ENCODE measurements around the gene CHRM2.

CHRM2 gene

DNA sequence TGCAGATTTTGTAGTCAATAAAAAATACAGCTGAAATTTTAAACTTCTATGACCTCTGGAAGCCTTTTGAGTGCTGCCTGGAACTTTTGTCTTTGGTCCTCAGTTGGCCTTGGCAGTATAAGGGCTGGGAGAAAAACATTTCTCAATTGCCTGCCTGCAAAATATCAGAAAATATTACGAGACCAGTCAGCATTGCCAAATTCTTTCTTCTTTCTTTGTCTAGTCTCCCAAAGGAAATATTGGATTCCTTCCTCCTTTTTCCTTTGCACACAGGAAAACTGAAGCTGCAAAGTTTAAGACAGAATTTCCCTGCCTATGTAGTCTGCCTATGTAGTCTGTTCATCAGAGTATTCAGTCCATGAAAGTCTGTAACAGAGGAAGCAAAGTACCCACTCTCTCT is 95.9 kb downstream of the CHRM2 start:
- no peak for DNase-seq

DNA sequence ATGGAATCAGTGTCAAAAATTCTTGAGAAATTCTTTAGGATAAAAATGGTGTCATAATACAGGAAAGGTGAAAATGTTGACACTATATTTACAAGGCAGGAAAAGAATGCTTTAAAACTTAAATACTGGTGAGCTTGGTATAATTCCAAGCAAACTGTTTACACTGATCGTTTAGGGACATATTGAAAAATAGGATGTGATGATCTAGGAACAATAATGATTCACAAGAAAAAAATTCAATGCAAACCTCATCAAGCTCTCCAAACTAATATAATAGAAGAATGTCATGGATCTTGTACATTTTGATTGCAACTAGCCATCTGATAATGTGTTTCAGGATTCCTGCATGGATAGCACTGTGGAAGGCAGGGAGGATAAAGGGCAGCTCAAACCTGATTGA is 98.4 kb downstream of the CHRM2 start:
- DNase-seq, result no peak

- DNase-seq, result no peak
Observed at GRCh38 chr7:136969761-136970160, 101.3 kb downstream of the CHRM2 start.

GRCh38 chr7:136971776-136972175 is 103.3 kb downstream of the CHRM2 start:
- DNase-seq, result no peak

DNA sequence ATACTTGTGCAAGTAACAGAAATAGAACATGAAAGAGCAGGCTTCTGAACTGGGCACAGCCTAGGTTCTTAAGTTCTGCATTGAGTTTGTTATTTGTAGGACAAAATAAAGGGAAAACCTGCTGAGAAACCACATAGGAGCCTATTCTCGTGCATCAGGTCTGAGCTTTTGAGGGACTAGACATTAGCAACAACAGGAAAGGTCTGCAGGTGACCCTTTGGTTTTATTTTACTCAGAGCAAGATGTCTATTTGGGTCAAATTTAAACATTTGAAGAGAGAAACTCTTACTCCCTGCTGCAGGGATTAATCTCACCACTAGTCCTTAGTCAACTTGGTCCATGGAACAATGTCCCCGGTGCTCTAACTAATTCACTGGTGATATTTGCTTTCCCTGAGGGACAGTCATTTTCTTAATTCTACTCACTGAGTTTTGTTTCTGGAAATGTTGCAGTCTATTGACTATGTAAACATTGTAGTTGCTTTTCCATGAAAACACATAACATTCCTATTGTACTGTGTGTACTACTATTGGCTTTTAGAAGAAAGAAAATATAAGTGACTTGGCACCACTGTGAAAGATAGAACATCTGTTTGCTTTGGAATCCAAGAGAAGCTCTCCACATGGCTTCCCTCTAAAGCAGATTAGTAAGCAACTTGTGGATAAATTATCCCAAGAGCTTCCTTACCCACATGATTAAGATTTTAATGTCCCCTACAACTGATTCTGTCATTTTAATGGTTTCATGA is 108.2 kb downstream of the CHRM2 start:
- DNase-seq, result no peak

DNA sequence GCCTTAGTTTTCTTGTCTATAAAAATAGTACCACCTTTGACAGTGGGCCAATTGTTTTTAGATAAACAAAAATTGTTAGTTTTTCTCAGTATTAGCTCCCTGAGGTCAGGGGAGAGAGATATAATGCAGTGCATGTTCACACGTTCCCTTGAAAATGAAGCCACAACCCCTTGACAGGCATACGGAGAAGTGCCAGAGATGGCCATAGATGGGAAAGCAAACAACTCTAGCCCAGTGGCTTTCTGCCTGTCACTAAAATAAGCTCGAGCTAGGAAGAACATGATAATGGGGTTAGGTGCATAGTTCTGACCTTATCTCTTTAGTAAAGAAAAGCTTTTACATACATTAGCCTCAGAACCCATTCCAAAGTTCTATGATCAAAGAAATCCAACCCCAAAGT is 124.9 kb downstream of the CHRM2 start:
- DNase-seq, result no peak

GRCh38 chr7:136997735-136998134 is 129.3 kb downstream of the CHRM2 start:
- DNase-seq, result no peak

DNA sequence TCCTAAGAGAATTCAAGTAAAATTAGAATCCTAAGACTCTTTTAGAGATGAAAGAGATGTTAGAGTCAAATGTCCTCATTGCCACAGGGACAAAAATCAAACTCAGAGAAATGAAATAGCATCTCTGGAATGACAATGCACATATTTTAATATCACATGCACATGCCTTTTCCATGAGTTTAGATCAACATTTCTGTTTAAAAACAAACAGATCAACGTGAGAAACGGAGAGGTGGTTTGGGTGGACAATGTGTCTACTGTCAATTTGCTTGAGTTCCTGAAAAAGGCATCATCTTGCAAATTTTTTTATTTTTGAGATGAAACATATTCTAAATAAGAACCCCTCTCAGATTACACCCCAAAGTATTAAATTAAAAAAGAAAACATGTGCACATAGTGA is 130.0 kb downstream of the CHRM2 start:
- no peak for DNase-seq

- no peak for DNase-seq
Observed at GRCh38 chr7:137000621-137001020, 132.2 kb downstream of the CHRM2 start.

DNA sequence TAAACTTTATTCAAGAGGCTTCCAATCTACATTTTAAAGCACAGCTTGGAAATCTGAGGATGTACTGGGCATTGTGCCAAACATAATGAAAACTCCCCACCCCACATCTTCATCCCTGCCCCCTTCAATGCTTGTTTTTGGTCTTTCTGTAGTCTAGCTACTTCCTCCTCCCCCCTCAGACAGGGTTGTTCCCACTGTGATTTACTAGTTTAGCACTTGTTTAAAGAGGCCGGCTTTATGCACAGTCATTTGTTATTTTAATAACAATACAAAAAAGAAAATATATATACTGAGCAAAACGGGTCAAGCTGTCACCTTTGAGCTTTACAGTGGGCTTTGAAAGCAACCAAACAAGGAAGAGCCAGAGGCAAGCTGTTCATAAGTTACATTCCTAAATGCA is 132.6 kb downstream of the CHRM2 start:
- DNase-seq, result peak; percentile 18

GRCh38 chr7:137001478-137001877 is 133.0 kb downstream of the CHRM2 start:
- no peak for DNase-seq

GRCh38 chr7:137003086-137003485 is 134.6 kb downstream of the CHRM2 start:
- DNase-seq, result no peak

DNA sequence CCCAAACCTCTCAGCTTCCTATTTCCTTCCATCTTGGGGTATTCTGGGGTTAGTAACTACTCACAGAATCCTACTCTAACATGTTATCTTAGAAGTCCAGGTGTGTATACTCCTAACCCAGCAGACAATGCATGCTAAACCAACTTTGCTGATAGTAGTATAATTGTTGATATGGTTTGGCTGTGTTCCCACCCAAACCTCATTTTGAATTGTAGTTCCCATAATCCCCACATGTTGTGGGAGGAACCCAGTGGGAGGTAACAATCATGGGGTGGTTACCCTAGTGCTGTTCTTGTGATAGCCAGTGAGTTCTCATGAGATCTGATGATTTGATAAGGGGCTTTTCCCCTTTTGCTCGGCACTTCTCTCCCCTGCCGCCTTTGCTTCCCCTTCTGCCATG is 135.1 kb downstream of the CHRM2 start:
- DNase-seq, result no peak

DNA sequence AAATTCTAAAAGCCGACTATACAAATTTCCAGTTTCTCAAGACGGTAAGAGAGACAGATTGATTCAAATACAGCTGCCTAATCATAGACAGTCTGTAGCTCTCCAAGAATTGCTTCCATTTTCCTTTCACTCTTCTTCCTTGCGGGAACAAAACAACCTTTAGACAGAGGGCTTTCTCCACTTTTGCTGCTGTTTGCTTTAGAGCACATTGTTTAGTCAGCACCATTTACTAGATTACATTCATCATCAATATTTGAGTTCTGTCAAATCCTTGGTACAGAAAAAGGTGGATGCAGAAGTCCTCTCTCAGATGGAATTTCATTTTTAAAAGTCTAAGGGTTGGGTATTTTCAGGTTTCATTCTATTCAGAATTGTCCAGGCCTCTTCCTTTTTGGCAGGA is 137.4 kb downstream of the CHRM2 start:
- DNase-seq, result no peak

GRCh38 chr7:137006293-137006692 is 137.8 kb downstream of the CHRM2 start:
- no peak for DNase-seq

GRCh38 chr7:137007001-137007694 is 138.7 kb downstream of the CHRM2 start:
- DNase-seq, result no peak

- no peak for DNase-seq
Observed at GRCh38 chr7:137009404-137009803, 141.0 kb downstream of the CHRM2 start.

DNA sequence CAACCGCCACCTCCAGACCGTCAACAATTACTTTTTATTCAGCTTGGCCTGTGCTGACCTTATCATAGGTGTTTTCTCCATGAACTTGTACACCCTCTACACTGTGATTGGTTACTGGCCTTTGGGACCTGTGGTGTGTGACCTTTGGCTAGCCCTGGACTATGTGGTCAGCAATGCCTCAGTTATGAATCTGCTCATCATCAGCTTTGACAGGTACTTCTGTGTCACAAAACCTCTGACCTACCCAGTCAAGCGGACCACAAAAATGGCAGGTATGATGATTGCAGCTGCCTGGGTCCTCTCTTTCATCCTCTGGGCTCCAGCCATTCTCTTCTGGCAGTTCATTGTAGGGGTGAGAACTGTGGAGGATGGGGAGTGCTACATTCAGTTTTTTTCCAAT is 146.6 kb downstream of the CHRM2 start:
- no peak for DNase-seq

GRCh38 chr7:137017221-137017620 is 148.8 kb downstream of the CHRM2 start:
- no peak for DNase-seq

GRCh38 chr7:137018468-137018867 is 150.0 kb downstream of the CHRM2 start:
- DNase-seq, result no peak

GRCh38 chr7:137020351-137020750 is 151.9 kb downstream of the CHRM2 start:
- no peak for DNase-seq

DNA sequence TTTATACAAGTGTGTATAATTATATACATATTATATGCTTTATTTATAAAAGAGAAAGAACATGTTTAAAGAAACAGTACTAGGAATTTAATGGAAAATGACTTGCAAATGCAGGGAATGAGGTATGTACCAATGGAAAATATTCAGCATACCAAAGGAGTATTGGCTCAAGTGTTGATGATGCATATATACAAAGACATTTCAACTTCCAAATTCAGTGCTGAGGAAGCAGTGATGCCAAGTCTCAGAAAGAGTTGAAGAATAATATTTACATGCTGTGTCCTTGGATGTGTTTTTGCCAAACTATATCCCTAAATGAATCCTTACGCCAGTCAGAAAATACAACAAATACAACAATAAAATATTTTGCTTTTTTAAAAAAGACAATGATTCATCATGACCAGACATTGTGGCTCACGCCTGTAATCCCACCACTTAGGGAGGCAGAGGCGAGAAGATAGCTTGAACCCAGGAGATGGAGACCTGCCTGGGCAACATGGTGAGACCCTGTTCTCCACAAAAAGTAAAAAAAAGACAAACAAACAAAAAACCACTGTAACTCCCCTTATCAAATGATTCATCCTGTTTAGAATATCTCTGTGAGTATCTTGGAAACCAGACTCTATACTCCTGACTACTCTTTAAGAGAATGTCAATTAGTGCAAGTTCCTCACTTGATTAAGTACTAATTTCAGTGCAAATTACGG is 157.2 kb downstream of the CHRM2 start:
- no peak for DNase-seq

- no peak for DNase-seq
Observed at GRCh38 chr7:137026176-137026500, 157.7 kb downstream of the CHRM2 start.

GRCh38 chr7:137032436-137032835 is 164.0 kb downstream of the CHRM2 start:
- no peak for DNase-seq
